H9 (cell line): ENCODE results near the gene DGKG. TPM values are rescaled to one million over a fixed set of nuclear protein-coding genes. Genes with fewer than 3 reads are reported as not detected.

Source experiments
- DNase-seq: peaks from one replicate; pipeline ENCODE4 v3.0.0-alpha.2; 2017
- H2AFZ ChIP-seq: one replicate; pipeline ENCODE4 v1.6.1; 2013; ENCODE audit warnings: mild to moderate bottlenecking, low read length, control low read depth, moderate library complexity
- H2AK5ac ChIP-seq: 2 replicates; pipeline ENCODE4 v1.6.1; 2013; ENCODE audit warnings: low read length, control low read depth, mixed read lengths; ENCODE audit not compliant: insufficient read length
- H2BK120ac ChIP-seq: one replicate; pipeline ENCODE4 v1.6.1; 2013; ENCODE audit warnings: low read depth, mild to moderate bottlenecking, low read length, control low read depth, inconsistent platforms; ENCODE audit not compliant: poor library complexity, severe bottlenecking
- H2BK12ac ChIP-seq: 2 replicates; pipeline ENCODE4 v1.6.1; 2013; ENCODE audit warnings: low read length, control low read depth, mixed read lengths, low read depth; ENCODE audit not compliant: insufficient read length
- H2BK15ac ChIP-seq: 2 replicates; pipeline ENCODE4 v1.6.1; 2013; ENCODE audit warnings: low read depth, low read length, control low read depth
- H2BK20ac ChIP-seq: one replicate; pipeline ENCODE4 v1.6.1; 2013; ENCODE audit warnings: low read depth, mild to moderate bottlenecking, low read length, control low read depth, inconsistent platforms; ENCODE audit not compliant: poor library complexity, severe bottlenecking
- H2BK5ac ChIP-seq: 2 replicates; pipeline ENCODE4 v1.6.1; 2013; ENCODE audit warnings: low read length, control low read depth, mixed read lengths; ENCODE audit not compliant: insufficient read length
- H3K14ac ChIP-seq: 2 replicates; pipeline ENCODE4 v1.6.1; 2013; ENCODE audit warnings: low read length, control low read depth; ENCODE audit not compliant: insufficient read depth
- H3K18ac ChIP-seq: 2 replicates; pipeline ENCODE4 v1.6.1; 2013; ENCODE audit warnings: low read depth, mild to moderate bottlenecking, mixed read lengths, low read length, control low read depth; ENCODE audit not compliant: insufficient read length
- H3K23ac ChIP-seq: 2 replicates; pipeline ENCODE4 v1.6.1; 2013; ENCODE audit warnings: low read length, control low read depth, mixed read lengths, low read depth; ENCODE audit not compliant: insufficient read length
- H3K23me2 ChIP-seq: 2 replicates; pipeline ENCODE4 v1.6.1; 2013; ENCODE audit warnings: low read depth, mild to moderate bottlenecking, mixed read lengths, low read length, control low read depth; ENCODE audit not compliant: insufficient read length, poor library complexity, severe bottlenecking
- H3K27ac ChIP-seq: 2 replicates; pipeline ENCODE4 v1.5.1; 2013; ENCODE audit warnings: low read length, control low read depth, mixed read lengths, low read depth; ENCODE audit not compliant: insufficient read length
- H3K27me3 ChIP-seq: 2 replicates; pipeline ENCODE4 v1.6.1; 2013; ENCODE audit warnings: low read length, control low read depth, inconsistent platforms; ENCODE audit not compliant: insufficient read depth
- H3K4ac ChIP-seq: 2 replicates; pipeline ENCODE4 v1.6.1; 2013; ENCODE audit warnings: low read depth, mild to moderate bottlenecking, control low read depth, inconsistent platforms, low read length, moderate library complexity
- H3K4me1 ChIP-seq: 2 replicates; pipeline ENCODE4 v1.6.1; 2013; ENCODE audit warnings: low read length, control low read depth, inconsistent platforms; ENCODE audit not compliant: insufficient read depth
- H3K4me2 ChIP-seq: 2 replicates; pipeline ENCODE4 v1.6.1; 2013; ENCODE audit warnings: low read length, control low read depth, mixed read lengths; ENCODE audit not compliant: insufficient read length, insufficient read depth
- H3K56ac ChIP-seq: 2 replicates; pipeline ENCODE4 v1.6.1; 2013; ENCODE audit warnings: low read depth, mild to moderate bottlenecking, mixed read lengths, low read length, control low read depth; ENCODE audit not compliant: insufficient read length
- H3K79me1 ChIP-seq: 2 replicates; pipeline ENCODE4 v1.6.1; 2013; ENCODE audit warnings: low read depth, mild to moderate bottlenecking, moderate library complexity, low read length, control low read depth, inconsistent platforms; ENCODE audit not compliant: insufficient read depth, poor library complexity, severe bottlenecking
- H3K79me2 ChIP-seq: 2 replicates; pipeline ENCODE4 v1.6.1; 2013; ENCODE audit warnings: low read length, control low read depth, inconsistent platforms; ENCODE audit not compliant: insufficient read depth
- H3K9ac ChIP-seq: 2 replicates; pipeline ENCODE4 v1.6.1; 2013; ENCODE audit warnings: low read length, control low read depth, mixed read lengths; ENCODE audit not compliant: insufficient read length; ENCODE audit errors: extremely low read depth
- H3K9me3 ChIP-seq: one replicate; pipeline ENCODE4 v1.6.1; 2013; ENCODE audit warnings: low read depth, low read length, inconsistent platforms; ENCODE audit not compliant: control insufficient read depth
- H3T11ph ChIP-seq: one replicate; pipeline ENCODE4 v1.6.1; 2013; ENCODE audit warnings: mild to moderate bottlenecking, low read length, control low read depth, inconsistent platforms
- H4K20me1 ChIP-seq: one replicate; pipeline ENCODE4 v1.6.1; 2013; ENCODE audit not compliant: control insufficient read depth, insufficient read length, insufficient read depth
- H4K5ac ChIP-seq: 2 replicates; pipeline ENCODE4 v1.6.1; 2013; ENCODE audit warnings: low read depth, mild to moderate bottlenecking, mixed read lengths, low read length, control low read depth; ENCODE audit not compliant: insufficient read length
- H4K8ac ChIP-seq: replicated peaks from 2 replicates; pipeline ENCODE4 v1.6.1; 2013; ENCODE audit warnings: low read length, control low read depth, mixed read lengths, low read depth; ENCODE audit not compliant: insufficient read length
- H4K91ac ChIP-seq: 2 replicates; pipeline ENCODE4 v1.6.1; 2013; ENCODE audit warnings: low read depth, mild to moderate bottlenecking, moderate library complexity, mixed read lengths, low read length, control low read depth; ENCODE audit not compliant: insufficient read length
- H3K27ac Mint-ChIP-seq, 3 experiments: 2 replicates in 2 of 3; 3 replicates in 1 of 3; pipeline ENCODE4 v1.8.0; 2020 to 2021; ENCODE audit warnings: mixed read lengths in 3 of 3, mild to moderate bottlenecking in 1 of 3, moderate library complexity in 1 of 3
- H3K27me3 Mint-ChIP-seq: 2 replicates; pipeline ENCODE4 v1.8.0; 2021; ENCODE audit warnings: low read depth, mild to moderate bottlenecking, moderate library complexity, mixed read lengths
- H3K36me3 Mint-ChIP-seq, 3 experiments: 2 replicates in 2 of 3; 3 replicates in 1 of 3; pipeline ENCODE4 v1.8.0; 2020 to 2021; ENCODE audit warnings: low read depth in 3 of 3, mixed read lengths in 3 of 3; ENCODE audit not compliant: insufficient read depth in 1 of 3
- H3K4me1 Mint-ChIP-seq, 2 experiments: 2 replicates each; pipeline ENCODE4 v1.8.0; 2020; ENCODE audit warnings: mixed read lengths in 2 of 2
- H3K4me3 Mint-ChIP-seq, 2 experiments: 2 replicates in 1 of 2; 3 replicates in 1 of 2; pipeline ENCODE4 v1.8.0; 2020 to 2021; ENCODE audit warnings: mild to moderate bottlenecking in 2 of 2, mixed read lengths in 2 of 2, moderate library complexity in 1 of 2
- H3K9me3 Mint-ChIP-seq, 2 experiments: 2 replicates in 1 of 2; 3 replicates in 1 of 2; pipeline ENCODE4 v1.8.0; 2020; ENCODE audit warnings: mild to moderate bottlenecking in 2 of 2, mixed read lengths in 2 of 2, moderate library complexity in 1 of 2
- WGBS: extraction: QIAGEN DNeasy Blood & Tissue Kit; methylation state at CpG from one replicate; pipeline ENCODE4 v1.1.7; 2013; ENCODE audit warnings: missing lambda C conversion rate, low lambda C conversion rate, mixed read lengths; ENCODE audit not compliant: insufficient read length; ENCODE audit errors: extremely low coverage; 5-methylcytosine and 5-hydroxymethylcytosine counted together
- long read RNA-seq: library from polyadenylated mRNA; unstranded; transcript quantifications from one replicate; pipeline ENCODE4 v2.0.0, GENCODE V29; 2020
- total RNA-seq: library from RNA; stranded (reverse); gene quantifications from 2 replicates; pipeline ENCODE4 v1.2.1, GENCODE V29; 2021
- TF ChIP-seq, protein P1 (sequence below): fragments of 200-600 bp; sonication (generic); conservative IDR thresholded peaks from 3 replicates; pipeline ENCODE4 v1.8.0; 2021; ENCODE audit warnings: antibody characterized with exemption, mild to moderate bottlenecking

DGKG gene
- total RNA-seq: not detected in 2 replicates
- long read RNA-seq, partial matches to known transcripts: 0 of 1 reads
- long read RNA-seq, other reads (novel, unspliced or antisense): 0 of 1 reads

- TF ChIP-seq, protein P1, sequence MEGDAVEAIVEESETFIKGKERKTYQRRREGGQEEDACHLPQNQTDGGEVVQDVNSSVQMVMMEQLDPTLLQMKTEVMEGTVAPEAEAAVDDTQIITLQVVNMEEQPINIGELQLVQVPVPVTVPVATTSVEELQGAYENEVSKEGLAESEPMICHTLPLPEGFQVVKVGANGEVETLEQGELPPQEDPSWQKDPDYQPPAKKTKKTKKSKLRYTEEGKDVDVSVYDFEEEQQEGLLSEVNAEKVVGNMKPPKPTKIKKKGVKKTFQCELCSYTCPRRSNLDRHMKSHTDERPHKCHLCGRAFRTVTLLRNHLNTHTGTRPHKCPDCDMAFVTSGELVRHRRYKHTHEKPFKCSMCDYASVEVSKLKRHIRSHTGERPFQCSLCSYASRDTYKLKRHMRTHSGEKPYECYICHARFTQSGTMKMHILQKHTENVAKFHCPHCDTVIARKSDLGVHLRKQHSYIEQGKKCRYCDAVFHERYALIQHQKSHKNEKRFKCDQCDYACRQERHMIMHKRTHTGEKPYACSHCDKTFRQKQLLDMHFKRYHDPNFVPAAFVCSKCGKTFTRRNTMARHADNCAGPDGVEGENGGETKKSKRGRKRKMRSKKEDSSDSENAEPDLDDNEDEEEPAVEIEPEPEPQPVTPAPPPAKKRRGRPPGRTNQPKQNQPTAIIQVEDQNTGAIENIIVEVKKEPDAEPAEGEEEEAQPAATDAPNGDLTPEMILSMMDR: no peak
- Histone ChIP-seq H3K9me3 (no peaks in the 10 kb centered on the region), H2BK15ac (no peak within 1 kb of the TSS), H3K4me1 (no peaks in the 10 kb centered on the region), H3K9ac (no peak within 1 kb of the TSS), H2BK12ac (no peak within 1 kb of the TSS), H3K79me1 (no peaks in the 10 kb centered on the region), H2AK5ac (no peak within 1 kb of the TSS), H3K23ac (no peak within 1 kb of the TSS), H2BK20ac (no peak within 1 kb of the TSS), H3K23me2 (peaks cover 18% of the 10 kb centered on the region), H3K18ac (no peak within 1 kb of the TSS), H2BK120ac (no peak within 1 kb of the TSS), H3K27me3 (peaks cover 39% of the 10 kb centered on the region; the same call in 1 of the 2 replicates), H3K79me2 (no peaks in the 10 kb centered on the region), H3K14ac (no peak within 1 kb of the TSS; the same call in 1 of the 2 replicates), H2BK5ac (no peak within 1 kb of the TSS), H3T11ph (no peak within 1 kb of the TSS), H3K27ac (no peak within 1 kb of the TSS), H3K4me2 (peak within 1 kb of the TSS; percentile 78), H3K4ac (no peak within 1 kb of the TSS), H4K8ac (no peak within 1 kb of the TSS), H4K20me1 (no peaks in the 10 kb centered on the region), H4K5ac (no peak within 1 kb of the TSS), H4K91ac (no peak within 1 kb of the TSS), H3K56ac (no peak within 1 kb of the TSS), H2AFZ (no peak within 1 kb of the TSS)
- Mint-ChIP-seq H3K9me3 (no peaks in the 10 kb centered on the region), H3K36me3 (no peaks in the 10 kb centered on the region), H3K27ac (peak within 1 kb of the TSS in 1 of 3 experiments; percentile 18; a peak in 1 of 7 replicates), H3K4me1 (peaks cover 12 to 15% of the 10 kb centered on the region in 2 experiments), H3K4me3 (peak within 1 kb of the TSS; percentile 60 to 84), H3K27me3 (peaks cover 97% of the 10 kb centered on the region)
- peak; percentile 60 for DNase-seq
- WGBS: no CpG with 5 or more reads among the region's 62 CpGs
These were observed at the start of gene DGKG for GRCh38 chr3:186361762-186362536. DGKG (minus strand) TSS chr3:186362234; CDS start chr3:186320459, 41,775 bp downstream.
